Fibroblast of the aortic adventitia (primary cell): Measurements from ENCODE around the gene LHFPL2. TPM values are rescaled to one million over a fixed set of nuclear protein-coding genes. Genes with fewer than 3 reads are reported as not detected.

ENCODE experiments used
- DNase-seq: peaks from one replicate; pipeline ENCODE4 v3.0.0-alpha.2; 2010; ENCODE audit warnings: low read depth
- H3K4me3 ChIP-seq: 2 replicates; pipeline ENCODE4 v1.5.1; 2011; ENCODE audit warnings: low read depth, mild to moderate bottlenecking, control low read depth, low read length, moderate library complexity
- total RNA-seq: library from RNA; depleted of rRNA; stranded (reverse); fragments of >200 nt; gene quantifications from 2 replicates; pipeline ENCODE4 v1.2.3, GENCODE V29; 2012; ENCODE audit warnings: low replicate concordance
- TF ChIP-seq, protein P1 (sequence below): IDR thresholded peaks from 2 replicates; pipeline ENCODE4 v1.5.1; 2011; ENCODE audit warnings: mild to moderate bottlenecking, low read length, control low read depth, inconsistent platforms; ENCODE audit not compliant: insufficient read depth

LHFPL2 gene
- total RNA-seq, 1 donor = 81.2 TPM

DNA sequence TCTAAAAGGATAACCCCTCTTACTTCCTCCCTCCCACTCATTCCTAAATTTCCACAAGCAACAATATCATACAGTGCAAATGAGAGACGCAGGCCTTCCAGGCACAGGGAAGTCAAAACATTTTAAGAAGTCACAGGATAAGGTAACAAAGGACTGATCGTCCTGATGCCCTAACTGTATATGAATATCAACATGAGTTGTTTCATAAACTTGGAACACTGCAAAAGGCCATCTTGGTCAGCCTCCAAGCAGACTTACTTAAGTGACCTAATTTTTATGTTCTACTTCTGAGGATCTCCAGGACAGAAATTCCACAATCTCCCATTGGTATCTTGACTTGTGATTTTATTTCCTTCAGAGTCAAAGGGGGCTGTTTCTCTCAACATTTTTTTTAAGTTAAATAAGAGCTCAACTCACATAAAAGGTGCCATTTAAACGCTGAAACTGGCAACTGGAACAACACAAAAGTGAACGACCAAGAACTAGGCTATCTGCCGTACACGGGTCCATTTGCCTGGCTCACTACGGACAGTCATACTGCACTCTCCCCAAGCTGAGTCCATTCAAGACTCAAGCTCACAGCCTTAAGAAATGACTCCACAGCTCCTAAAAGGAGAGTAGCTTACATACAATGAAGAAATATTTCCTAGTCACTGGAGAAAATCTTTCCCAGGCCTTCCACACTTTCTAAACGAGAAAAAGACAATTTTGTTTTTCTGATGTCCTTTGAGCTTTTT is 71.3 kb downstream of the LHFPL2 start:
- TF ChIP-seq, protein P1, sequence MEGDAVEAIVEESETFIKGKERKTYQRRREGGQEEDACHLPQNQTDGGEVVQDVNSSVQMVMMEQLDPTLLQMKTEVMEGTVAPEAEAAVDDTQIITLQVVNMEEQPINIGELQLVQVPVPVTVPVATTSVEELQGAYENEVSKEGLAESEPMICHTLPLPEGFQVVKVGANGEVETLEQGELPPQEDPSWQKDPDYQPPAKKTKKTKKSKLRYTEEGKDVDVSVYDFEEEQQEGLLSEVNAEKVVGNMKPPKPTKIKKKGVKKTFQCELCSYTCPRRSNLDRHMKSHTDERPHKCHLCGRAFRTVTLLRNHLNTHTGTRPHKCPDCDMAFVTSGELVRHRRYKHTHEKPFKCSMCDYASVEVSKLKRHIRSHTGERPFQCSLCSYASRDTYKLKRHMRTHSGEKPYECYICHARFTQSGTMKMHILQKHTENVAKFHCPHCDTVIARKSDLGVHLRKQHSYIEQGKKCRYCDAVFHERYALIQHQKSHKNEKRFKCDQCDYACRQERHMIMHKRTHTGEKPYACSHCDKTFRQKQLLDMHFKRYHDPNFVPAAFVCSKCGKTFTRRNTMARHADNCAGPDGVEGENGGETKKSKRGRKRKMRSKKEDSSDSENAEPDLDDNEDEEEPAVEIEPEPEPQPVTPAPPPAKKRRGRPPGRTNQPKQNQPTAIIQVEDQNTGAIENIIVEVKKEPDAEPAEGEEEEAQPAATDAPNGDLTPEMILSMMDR = no peak
- H3K4me3 ChIP-seq = no peak overlapping the region
- DNase-seq = peak; percentile 55

DNA sequence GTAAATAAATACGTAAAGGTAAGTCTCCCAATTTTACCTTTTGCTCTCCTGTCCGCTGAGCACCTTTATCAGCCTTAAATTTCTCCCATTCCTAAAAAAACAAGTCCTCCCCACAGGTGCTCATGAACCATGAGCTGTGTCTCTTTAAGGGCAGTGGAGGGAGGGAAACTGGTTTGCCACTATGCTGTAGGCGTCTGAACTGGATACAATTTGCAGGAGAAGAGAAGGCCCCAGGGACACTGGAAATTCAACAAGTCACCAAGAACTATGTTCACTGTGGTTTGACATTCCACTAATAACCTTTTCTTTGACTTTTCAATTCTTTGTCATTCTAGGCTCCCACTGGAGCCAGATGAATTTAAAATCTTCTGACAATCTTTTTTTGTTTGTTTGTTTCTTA is 72.2 kb downstream of the LHFPL2 start:
- H3K4me3 ChIP-seq = no peak overlapping the region
- TF ChIP-seq, protein P1 = no peak
- DNase-seq = no peak

DNA sequence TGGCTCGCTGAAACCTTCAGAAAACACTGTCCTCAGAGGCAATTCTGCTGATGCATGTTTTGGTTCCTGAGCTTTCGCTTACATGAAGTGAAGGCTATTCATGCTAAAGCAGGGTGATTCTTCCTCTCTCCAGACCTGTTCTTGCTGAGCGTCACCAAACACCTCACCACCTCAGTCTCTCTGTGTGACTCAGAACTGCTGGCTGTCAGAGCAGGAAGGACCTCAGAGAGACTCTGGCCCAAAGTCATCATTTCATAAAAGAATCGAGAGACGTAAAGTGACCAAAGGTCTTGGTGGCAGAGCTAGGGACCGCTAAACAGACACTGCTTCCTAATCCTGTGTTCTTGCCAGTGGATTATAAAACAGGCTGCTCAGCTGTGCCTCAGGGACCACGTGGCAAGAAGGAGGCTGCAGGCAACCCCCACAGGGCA is 73.8 kb downstream of the LHFPL2 start:
- TF ChIP-seq, protein P1 = no peak
- DNase-seq = no peak
- no peak overlapping the region for H3K4me3 ChIP-seq

DNA sequence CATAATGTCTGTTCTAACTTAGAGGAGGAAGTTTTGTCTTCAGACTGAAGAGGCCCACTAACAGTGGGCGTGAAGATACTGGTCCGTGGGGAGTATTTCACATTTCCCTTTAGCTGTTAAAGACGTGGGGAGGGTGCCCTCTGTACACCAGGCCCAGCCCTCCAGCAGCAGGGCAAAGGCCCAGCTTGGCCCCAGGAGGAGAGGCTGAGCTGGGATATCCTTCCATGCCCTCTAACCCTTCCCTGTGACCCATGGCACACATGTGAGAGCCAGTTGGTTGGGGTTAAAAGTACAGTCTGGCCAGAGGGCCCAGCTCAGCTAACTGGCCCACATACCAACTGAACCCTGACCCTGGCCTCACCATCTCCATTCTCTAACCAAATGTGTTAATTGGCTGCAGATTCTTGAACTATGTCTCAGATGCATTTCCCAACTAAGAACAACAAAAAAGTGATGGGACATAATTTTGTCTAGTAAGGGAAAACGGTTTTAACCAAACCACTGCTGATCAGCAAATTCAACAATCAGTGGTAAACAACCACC is 74.4 kb downstream of the LHFPL2 start:
- DNase-seq = no peak
- TF ChIP-seq, protein P1 = no peak
- no peak overlapping the region for H3K4me3 ChIP-seq

DNA sequence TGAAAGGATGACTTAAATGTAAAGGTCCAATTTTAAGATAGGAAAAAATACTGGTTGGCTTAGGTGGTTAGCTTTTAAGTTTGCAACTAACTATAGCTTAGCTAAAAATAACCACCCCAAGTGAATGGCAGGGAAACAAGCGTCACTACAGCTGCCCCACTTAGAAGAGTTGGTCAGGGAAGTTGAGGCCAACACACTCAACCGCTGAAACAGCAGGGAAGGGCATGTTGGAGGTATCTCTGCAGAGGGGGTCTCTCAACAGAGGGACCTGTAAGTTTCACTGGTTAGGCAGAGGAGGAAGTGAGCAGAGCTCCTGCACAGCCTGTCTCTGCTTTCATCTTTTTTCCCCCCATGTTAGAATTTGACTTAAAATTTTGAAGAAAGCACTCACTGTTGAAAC is 75.3 kb downstream of the LHFPL2 start:
- H3K4me3 ChIP-seq = no peak overlapping the region
- TF ChIP-seq, protein P1 = no peak
- no peak for DNase-seq

DNA sequence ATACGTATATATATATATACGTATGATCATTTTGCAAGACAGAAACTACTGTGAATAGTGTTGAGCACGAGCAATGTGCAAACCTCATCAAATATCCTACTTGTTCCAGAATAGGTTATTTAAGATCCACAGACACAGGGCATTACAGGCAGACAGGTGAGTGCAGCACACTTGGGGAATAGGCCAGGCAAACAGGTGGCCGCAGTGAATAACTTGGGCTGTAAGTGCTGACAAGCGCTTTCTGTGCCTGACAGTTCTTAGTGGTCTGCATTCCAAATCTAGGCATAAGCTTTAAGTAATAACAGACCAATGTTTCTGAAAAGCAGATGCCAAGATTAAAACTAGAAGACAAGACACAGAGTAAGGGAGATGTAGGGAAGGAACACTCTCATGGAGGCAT is 77.9 kb downstream of the LHFPL2 start:
- TF ChIP-seq, protein P1 = no peak
- no peak overlapping the region for H3K4me3 ChIP-seq
- no peak for DNase-seq
